ENCODE results near the gene CC2D1A.

DNA sequence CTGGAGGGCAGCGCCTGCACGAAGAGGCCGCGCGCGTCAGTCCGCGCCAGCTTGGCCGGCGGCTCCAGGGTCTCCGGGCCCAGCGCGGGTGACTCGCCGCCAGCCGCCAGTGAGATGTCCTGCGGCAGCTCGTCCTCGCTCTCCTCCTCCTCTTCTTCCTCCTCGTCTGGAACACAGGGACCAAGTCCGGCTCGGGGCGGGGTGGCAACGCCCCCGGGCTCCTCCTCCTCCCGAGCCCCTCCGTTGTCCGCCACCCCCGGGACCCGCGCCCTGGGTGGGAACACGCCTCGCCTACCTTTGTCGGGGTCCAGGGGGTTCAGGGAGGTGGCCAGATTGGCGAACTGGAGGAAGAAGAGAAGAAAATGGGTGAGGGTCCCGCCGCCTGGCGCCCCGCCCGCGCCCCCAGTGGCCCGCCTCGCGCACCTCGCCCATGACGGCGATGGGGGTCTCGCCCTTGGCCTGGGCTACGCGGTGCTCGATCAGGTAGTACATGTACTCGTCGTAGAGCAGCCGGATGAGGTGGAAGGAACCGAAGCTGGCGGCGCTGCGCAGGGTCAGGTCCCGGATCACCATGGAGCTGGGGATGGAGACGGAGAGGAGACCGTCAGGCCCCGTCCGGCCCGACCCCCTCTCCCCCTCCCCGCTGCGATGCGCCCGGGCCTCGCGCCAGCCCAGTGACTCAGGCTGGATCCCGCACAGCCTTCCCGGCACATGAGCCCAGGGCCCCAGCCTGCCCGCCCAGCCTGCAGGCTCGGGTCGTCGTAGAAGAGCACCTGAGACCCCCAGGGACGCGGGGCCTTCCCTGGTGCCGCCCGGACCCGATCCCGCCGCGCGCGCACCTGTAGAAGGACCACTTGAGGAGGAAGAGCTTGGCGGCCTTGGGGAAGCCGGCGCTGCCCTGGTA is 57.0 kb downstream of the CC2D1A start:
- TF ChIP-seq EZH2phosphoT487 (IDR thresholded peaks at IDR 0.05; ENCODE audit: insufficient read depth, low read depth) (no peak), EZH2 (IDR thresholded peaks at IDR 0.05; ENCODE audit: insufficient read depth, poor library complexity, severe bottlenecking) (no peak)
